SK-N-SH treated with all-trans-retinoic acid at 6 μM for 48 hours (cell line): ENCODE results near the gene UBE2Z.

Experiments used
- ESRRG ChIP-seq: fragments of 250-450 bp; sonication (Bioruptor Pico); IDR thresholded peaks from 2 replicates; pipeline ENCODE4 v1.6.1; 2021; ENCODE audit warnings: mild to moderate bottlenecking
- PATZ1 ChIP-seq: fragments of 250-450 bp; sonication (Bioruptor Pico); IDR thresholded peaks from 2 replicates; pipeline ENCODE4 v1.8.0; 2020; ENCODE audit warnings: mild to moderate bottlenecking, moderate library complexity, borderline replicate concordance
- SNAI2 ChIP-seq: fragments of 250-450 bp; sonication (Bioruptor Pico); IDR thresholded peaks from 2 replicates; pipeline ENCODE4 v1.5.0; 2020; ENCODE audit warnings: mild to moderate bottlenecking, moderate library complexity
- ZFP3 ChIP-seq: fragments of 250-450 bp; sonication (Bioruptor Pico); IDR thresholded peaks from 2 replicates; pipeline ENCODE4 v1.5.0; 2020; ENCODE audit warnings: mild to moderate bottlenecking, moderate library complexity
- ZNF8 ChIP-seq: fragments of 450-650 bp; formaldehyde crosslinking; IDR thresholded peaks from 2 replicates; pipeline ENCODE4 v1.5.0; 2020; ENCODE audit warnings: mild to moderate bottlenecking, moderate library complexity

- TF ChIP-seq ESRRG (CRISPR knock-in tag) (no peak), ZNF8 (CRISPR knock-in tag) (peak; percentile 65), PATZ1 (CRISPR knock-in tag) (no peak), ZFP3 (peak; percentile 93), SNAI2 (CRISPR knock-in tag) (peak; percentile 99)
Measured at GRCh38 chr17:48944515-48945260, 36.5 kb downstream of the UBE2Z start, which contains the start of gene SNF8.
